Femur (tissue), 1 donor: ENCODE measurements around the gene CEP250.
"Not testable (repeated sequence)": the region's sequence is repeated elsewhere in the genome, so short reads cannot be mapped to it uniquely, and the experiment has no call there.

ENCODE experiments used
- DNase-seq: peaks from one replicate; pipeline ENCODE4 v3.0.0-alpha.2; 2017

The CEP250 gene

GRCh38 chr20:35497320-35497719 is 41.9 kb downstream of the CEP250 start:
- no peak for DNase-seq

- DNase-seq = peak; percentile 90
Observed at GRCh38 chr20:35497780-35498189, 42.4 kb downstream of the CEP250 start.

GRCh38 chr20:35499271-35499670 is 43.9 kb downstream of the CEP250 start:
- no peak for DNase-seq

- no peak for DNase-seq
Observed at GRCh38 chr20:35502352-35502751, 47.0 kb downstream of the CEP250 start.

GRCh38 chr20:35503281-35503680 is 47.9 kb downstream of the CEP250 start:
- DNase-seq = no peak

DNA sequence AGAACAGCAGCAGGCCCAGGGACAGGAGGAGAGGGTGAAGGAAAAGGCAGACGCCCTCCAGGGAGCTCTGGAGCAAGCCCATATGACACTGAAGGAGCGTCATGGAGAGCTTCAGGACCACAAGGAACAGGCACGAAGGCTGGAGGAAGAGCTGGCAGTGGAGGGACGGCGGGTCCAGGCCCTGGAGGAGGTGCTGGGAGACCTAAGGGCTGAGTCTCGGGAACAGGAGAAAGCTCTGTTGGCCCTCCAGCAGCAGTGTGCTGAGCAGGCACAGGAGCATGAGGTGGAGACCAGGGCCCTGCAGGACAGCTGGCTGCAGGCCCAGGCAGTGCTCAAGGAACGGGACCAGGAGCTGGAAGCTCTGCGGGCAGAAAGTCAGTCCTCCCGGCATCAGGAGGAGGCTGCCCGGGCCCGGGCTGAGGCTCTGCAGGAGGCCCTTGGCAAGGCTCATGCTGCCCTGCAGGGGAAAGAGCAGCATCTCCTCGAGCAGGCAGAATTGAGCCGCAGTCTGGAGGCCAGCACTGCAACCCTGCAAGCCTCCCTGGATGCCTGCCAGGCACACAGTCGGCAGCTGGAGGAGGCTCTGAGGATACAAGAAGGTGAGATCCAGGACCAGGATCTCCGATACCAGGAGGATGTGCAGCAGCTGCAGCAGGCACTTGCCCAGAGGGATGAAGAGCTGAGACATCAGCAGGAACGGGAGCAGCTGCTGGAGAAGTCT is 48.6 kb downstream of the CEP250 start:
- peak; percentile 54 for DNase-seq

DNA sequence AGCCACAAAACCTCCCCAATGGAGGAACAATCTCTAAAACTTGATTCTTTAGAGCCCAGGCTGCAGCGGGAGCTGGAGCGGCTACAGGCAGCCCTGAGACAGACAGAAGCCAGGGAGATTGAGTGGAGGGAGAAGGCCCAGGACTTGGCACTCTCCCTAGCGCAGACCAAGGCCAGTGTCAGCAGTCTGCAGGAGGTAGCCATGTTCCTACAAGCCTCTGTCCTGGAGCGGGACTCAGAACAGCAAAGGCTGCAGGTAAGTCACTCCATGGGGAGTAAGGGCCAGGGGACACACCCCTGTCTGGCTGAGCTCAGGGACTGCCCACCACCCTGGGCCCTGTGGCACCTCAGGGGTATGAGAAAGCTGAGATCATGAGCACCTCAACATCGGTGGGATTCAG is 49.4 kb downstream of the CEP250 start:
- DNase-seq = no peak

DNA sequence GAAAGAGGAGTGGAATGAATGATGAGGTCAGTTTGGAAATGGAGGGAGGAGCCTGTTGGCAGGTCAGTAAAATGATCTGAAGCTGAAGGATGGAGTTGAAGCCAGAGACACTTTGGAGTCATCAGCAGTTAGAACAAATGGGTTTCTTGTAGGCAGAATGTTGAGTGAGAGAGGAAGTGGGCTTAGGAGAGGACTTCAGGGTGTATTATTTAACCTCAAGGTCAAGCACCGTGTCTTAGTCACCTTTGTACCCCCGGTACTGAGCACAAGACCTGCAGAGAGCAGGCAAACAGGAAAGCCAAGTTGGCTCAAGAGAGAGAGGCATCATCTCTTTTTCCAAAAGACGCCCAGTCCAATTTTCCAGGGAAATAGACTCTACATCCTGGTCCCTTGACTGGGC is 50.8 kb downstream of the CEP250 start:
- DNase-seq = no peak

GRCh38 chr20:35506872-35507638 is 51.7 kb downstream of the CEP250 start:
- no peak for DNase-seq

DNA sequence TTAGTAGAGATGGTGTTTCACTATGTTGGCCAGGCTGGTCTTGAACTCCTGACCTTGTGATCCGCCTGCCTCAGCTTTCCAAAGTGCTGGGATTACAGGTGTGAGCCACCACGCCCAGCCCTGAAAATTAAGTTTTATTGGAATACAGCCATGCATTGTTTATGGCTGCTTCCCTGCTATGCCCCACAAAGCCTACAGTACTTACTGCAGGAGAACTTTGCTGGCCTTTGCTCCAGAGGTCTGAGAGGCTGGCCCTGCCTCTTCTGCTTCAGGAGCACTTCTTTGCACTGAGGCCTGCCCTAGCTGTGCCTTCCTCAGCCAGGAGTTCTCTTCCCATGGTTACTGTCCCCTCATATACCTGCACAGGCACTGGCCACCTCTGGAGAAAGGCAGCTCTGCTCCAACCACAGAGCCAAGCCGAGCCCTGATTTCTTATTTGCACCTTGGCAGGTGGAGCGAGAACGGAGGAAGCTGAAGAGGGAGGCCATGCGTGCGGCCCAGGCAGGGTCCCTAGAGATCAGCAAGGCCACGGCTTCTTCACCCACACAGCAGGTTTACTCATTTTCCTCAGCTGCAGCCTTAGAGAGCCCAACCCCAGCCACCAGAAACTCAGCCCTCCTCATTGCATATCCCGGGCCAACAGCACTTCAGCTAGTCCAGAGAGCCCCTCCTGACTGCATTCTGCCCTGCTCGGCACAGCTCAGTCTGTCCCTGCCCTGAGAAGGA is 53.3 kb downstream of the CEP250 start:
- DNase-seq = no peak

DNA sequence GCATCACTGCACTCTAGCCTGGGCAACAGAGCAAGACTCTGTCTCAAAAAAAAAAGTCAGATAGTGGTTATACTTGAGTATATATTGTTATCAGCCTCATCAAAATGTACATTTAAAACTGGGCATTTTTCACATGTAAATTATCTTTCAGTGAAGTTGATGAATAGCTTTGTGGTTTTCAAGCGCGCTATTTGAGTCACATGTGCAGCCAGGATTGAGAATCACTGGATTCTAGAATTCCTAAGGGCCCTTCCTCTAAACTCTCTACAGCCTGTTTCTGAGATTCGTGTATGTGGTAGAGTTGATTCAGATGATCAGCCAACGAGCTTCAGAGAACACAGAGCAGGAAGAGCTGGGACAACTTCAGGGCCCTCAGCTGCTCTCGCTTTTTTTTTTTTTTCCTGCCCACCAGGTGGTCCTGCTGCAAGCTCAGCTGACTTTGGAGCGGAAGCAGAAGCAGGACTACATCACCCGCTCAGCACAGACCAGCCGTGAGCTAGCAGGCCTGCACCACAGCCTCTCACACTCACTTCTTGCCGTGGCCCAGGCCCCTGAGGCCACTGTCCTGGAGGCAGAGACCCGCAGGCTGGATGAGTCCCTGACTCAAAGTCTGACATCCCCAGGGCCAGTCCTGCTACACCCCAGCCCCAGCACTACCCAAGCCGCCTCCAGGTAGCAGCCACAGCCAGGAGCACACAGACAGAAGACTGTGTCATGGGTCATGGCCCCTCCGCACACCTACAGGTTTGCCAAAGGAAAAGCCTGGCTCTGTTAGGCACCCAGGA is 55.7 kb downstream of the CEP250 start:
- no peak for DNase-seq

DNA sequence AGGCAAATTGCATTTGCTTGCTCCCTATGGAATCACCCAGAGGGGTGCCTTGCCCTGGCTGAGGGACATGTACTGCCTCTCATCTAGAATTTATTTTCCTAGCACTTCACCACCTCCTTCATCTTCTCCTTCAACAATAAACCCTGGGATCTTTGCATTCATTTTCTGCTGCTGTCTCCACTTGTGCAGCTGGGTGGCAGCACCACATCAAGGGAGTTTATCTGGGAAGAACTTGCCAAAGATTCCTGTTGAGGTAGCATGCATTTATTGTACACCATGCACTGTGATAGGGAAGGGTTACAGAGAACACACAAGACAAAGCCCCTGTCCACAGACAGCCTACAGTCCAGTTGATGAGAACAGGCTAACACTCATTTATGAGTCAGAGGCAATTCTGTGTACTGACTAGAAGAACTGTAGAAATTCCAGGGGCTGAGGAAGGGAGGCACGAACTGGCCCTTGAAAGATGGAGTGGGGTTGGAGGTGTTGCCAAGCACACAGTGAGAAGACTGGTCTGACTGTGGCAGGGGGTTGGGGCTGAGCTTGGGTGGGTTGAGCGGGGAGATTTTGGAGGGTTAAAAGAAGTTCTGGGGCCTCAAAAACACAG is 56.5 kb downstream of the CEP250 start:
- no peak for DNase-seq

DNA sequence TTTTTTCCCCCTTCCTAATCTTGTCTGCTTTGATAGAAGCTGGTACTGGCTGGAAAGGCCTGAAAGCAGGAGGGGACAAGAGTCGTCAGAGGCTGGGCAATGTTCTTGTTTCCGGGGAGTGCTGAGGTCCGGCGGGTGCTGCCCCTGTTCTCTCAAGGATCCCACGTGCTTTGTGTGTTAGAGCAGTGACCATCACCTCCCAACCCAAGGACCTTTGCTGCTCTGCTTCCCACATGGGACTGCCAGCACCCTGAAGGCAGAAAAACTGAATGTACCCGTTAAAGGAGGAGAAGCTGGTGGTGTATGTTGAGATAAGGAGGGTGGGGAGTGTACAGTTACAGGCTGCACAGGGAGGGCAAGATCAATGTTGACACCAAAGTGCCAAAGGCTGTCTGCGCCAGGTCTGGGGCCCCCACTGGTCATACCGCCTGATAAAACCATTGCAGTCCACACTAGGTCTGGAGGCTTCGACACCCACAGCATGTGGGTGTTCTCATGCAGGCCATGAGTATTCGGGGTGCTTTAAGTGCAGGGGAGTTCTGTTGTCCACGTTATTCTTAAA is 59.1 kb downstream of the CEP250 start:
- no peak for DNase-seq

- no peak for DNase-seq
Observed at GRCh38 chr20:35515341-35515740, 59.9 kb downstream of the CEP250 start.

GRCh38 chr20:35515949-35516645 is 60.7 kb downstream of the CEP250 start:
- DNase-seq = no peak

- no peak for DNase-seq
Observed at GRCh38 chr20:35517125-35517524, 61.7 kb downstream of the CEP250 start.

- DNase-seq = not testable (repeated sequence)
Observed at GRCh38 chr20:35517767-35518166, 62.4 kb downstream of the CEP250 start.

GRCh38 chr20:35518955-35519354 is 63.6 kb downstream of the CEP250 start:
- no peak for DNase-seq

DNA sequence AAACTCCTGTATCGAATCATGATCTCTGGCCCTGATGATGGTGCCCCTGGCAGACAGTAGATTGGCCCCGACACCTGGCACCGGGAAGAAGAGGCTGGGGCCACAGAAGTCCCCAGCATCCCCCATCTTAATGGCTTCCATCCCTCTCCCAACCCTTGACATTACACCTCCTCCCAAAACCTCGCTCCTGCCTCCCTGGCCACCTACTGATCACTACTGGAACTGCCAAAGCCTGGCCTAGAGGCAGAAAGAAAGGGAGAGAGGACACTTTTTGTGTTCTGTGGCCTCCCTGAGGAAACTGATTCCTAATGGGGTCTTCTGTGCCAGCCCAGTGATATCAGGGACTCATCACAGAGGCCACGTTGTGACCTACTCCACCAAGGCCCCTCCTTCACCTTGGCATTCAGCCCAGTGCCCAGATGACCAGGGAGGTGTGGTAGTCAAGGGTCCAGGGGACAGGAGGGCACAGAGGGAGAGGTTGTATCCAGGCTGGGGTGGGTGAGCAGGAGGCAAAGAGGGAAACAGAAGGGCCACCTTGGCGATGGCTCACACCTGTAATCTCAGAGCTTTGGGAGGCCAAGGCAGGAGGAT is 68.0 kb downstream of the CEP250 start:
- no peak for DNase-seq

DNA sequence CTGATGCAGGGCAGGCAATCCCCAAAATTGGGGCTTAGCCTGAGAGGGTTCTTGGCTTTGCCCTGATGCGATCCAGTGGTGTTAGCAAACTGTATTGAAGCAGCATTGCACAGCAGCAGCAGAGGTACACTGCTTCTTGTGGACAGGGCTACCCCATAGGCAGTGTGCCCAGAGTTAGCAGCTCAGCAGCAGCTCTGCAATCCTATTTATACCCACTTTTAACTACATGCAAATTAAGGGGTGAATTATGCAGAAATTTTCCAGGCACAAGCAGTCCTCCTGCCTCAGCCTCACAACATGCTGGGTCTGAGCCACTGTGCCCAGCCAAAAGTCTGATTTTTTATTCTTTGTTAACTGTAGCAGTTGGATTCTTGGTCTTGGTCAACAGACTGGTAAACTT is 70.2 kb downstream of the CEP250 start:
- no peak for DNase-seq

DNA sequence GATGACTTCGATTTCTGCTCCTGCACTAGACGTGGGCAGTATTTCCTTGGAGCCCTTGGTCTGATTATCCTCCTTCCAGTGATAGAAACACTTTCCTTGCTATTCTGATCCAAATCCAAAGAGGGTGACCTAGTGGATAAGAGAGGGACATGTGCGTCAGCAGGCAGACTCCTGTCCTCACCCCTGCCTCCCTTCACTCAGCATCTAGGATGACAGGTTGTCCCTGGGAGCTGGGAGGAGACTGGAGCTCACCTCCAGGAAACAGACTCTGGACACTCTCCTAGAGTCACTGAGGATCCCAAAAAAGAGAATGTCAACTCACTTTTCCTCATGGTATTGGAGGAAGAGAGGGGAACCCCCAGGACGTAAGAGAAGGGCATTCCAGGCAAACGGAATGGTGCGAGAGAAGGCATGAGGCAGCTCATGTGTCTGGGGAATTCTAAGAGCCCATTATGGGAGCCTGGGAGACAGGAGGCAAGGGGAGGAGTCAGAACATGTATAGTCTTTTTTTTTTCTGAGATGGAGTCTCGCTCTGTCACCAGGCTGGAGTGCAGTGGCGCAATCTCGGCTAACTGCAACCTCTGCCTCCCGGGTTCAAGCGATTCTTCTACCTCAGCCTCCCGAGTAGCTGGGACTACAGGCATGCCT is 71.8 kb downstream of the CEP250 start:
- DNase-seq = no peak
